ENCODE results near the gene BICDL2.

The BICDL2 gene

GRCh38 chr16:3059041-3059722, 22.4 kb upstream of the BICDL2 start (continued):
- no peak for TF ChIP-seq ZNF544 (tag by site-specific recombination; IDR thresholded peaks at IDR 0.05)
- TF ChIP-seq ZNF132 (tag by site-specific recombination; IDR thresholded peaks at IDR 0.05; ENCODE audit: borderline replicate concordance) = no peak
- 0 out of 2 replicates have a peak, but pooled peaks have one; percentile 57 for TF ChIP-seq ZBTB7A (tag by site-specific recombination; IDR thresholded peaks at IDR 0.05; ENCODE audit: low read depth)
- no peak for TF ChIP-seq TSHZ1 (tag by site-specific recombination; IDR thresholded peaks at IDR 0.05; ENCODE audit: borderline replicate concordance)
- no peak for TF ChIP-seq ZNF433 (tag by site-specific recombination; IDR thresholded peaks at IDR 0.05; ENCODE audit: low read depth)
- no peak for TF ChIP-seq ZBTB49 (tag by site-specific recombination; IDR thresholded peaks at IDR 0.05; ENCODE audit: low read depth)
- no peak for TF ChIP-seq ZNF324 (tag by site-specific recombination; IDR thresholded peaks at IDR 0.05)
- TF ChIP-seq ZNF184 (tag by site-specific recombination; IDR thresholded peaks at IDR 0.05) = peak; percentile 36; the same call in 1 of the 2 replicates
- no peak for TF ChIP-seq OVOL3 (tag by site-specific recombination; IDR thresholded peaks at IDR 0.05)
- no peak for TF ChIP-seq ZNF202 (tag by site-specific recombination; IDR thresholded peaks at IDR 0.05; ENCODE audit: borderline replicate concordance)
- no peak for TF ChIP-seq ZSCAN16 (tag by site-specific recombination; IDR thresholded peaks at IDR 0.05)
- TF ChIP-seq TRIM28 (IDR thresholded peaks at IDR 0.05; ENCODE audit: borderline replicate concordance, low read length) = no peak
- no peak for TF ChIP-seq ZNF473 (tag by site-specific recombination; IDR thresholded peaks at IDR 0.05)
- TF ChIP-seq, protein P1, sequence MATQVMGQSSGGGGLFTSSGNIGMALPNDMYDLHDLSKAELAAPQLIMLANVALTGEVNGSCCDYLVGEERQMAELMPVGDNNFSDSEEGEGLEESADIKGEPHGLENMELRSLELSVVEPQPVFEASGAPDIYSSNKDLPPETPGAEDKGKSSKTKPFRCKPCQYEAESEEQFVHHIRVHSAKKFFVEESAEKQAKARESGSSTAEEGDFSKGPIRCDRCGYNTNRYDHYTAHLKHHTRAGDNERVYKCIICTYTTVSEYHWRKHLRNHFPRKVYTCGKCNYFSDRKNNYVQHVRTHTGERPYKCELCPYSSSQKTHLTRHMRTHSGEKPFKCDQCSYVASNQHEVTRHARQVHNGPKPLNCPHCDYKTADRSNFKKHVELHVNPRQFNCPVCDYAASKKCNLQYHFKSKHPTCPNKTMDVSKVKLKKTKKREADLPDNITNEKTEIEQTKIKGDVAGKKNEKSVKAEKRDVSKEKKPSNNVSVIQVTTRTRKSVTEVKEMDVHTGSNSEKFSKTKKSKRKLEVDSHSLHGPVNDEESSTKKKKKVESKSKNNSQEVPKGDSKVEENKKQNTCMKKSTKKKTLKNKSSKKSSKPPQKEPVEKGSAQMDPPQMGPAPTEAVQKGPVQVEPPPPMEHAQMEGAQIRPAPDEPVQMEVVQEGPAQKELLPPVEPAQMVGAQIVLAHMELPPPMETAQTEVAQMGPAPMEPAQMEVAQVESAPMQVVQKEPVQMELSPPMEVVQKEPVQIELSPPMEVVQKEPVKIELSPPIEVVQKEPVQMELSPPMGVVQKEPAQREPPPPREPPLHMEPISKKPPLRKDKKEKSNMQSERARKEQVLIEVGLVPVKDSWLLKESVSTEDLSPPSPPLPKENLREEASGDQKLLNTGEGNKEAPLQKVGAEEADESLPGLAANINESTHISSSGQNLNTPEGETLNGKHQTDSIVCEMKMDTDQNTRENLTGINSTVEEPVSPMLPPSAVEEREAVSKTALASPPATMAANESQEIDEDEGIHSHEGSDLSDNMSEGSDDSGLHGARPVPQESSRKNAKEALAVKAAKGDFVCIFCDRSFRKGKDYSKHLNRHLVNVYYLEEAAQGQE (tag by site-specific recombination; IDR thresholded peaks at IDR 0.05) = peak; percentile 36; the same call in 1 of the 2 replicates
- TF ChIP-seq, protein P2, sequence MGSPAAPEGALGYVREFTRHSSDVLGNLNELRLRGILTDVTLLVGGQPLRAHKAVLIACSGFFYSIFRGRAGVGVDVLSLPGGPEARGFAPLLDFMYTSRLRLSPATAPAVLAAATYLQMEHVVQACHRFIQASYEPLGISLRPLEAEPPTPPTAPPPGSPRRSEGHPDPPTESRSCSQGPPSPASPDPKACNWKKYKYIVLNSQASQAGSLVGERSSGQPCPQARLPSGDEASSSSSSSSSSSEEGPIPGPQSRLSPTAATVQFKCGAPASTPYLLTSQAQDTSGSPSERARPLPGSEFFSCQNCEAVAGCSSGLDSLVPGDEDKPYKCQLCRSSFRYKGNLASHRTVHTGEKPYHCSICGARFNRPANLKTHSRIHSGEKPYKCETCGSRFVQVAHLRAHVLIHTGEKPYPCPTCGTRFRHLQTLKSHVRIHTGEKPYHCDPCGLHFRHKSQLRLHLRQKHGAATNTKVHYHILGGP (tag by site-specific recombination; IDR thresholded peaks at IDR 0.05) = no peak
- peak; percentile 30; the same call in 1 of the 2 replicates for TF ChIP-seq KLF8 (tag by site-specific recombination; IDR thresholded peaks at IDR 0.05)
- 0 out of 2 replicates have a peak, but pooled peaks have one; percentile 16 for TF ChIP-seq ZNF654 (tag by site-specific recombination; IDR thresholded peaks at IDR 0.05; ENCODE audit: low read depth)
- peak; percentile 84 for TF ChIP-seq ZNF341 (tag by site-specific recombination; IDR thresholded peaks at IDR 0.05; ENCODE audit: low read depth)
- TF ChIP-seq ZBTB26 (tag by site-specific recombination; optimal IDR thresholded peaks at IDR 0.05) = peak; percentile 73
- no peak for TF ChIP-seq ZNF777 (tag by site-specific recombination; IDR thresholded peaks at IDR 0.05; ENCODE audit: borderline replicate concordance)
- TF ChIP-seq SETDB1 (IDR thresholded peaks at IDR 0.05; ENCODE audit: insufficient read length, low read length) = no peak
- TF ChIP-seq GFI1B (tag by site-specific recombination; IDR thresholded peaks at IDR 0.05) = no peak
- TF ChIP-seq, protein P3, sequence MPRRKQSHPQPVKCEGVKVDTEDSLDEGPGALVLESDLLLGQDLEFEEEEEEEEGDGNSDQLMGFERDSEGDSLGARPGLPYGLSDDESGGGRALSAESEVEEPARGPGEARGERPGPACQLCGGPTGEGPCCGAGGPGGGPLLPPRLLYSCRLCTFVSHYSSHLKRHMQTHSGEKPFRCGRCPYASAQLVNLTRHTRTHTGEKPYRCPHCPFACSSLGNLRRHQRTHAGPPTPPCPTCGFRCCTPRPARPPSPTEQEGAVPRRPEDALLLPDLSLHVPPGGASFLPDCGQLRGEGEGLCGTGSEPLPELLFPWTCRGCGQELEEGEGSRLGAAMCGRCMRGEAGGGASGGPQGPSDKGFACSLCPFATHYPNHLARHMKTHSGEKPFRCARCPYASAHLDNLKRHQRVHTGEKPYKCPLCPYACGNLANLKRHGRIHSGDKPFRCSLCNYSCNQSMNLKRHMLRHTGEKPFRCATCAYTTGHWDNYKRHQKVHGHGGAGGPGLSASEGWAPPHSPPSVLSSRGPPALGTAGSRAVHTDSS (tag by site-specific recombination; IDR thresholded peaks at IDR 0.05) = no peak
- TF ChIP-seq ZNF692 (tag by site-specific recombination; IDR thresholded peaks at IDR 0.05) = peak; percentile 42

All from HEK293 (cell line).